Measurements from ENCODE around the gene CCDC182. TPM values are rescaled to one million over a fixed set of nuclear protein-coding genes. Genes with fewer than 3 reads are reported as not detected.

Gene CCDC182
- total RNA-seq, 1 donor from 2014 or later, result not detected

DNA sequence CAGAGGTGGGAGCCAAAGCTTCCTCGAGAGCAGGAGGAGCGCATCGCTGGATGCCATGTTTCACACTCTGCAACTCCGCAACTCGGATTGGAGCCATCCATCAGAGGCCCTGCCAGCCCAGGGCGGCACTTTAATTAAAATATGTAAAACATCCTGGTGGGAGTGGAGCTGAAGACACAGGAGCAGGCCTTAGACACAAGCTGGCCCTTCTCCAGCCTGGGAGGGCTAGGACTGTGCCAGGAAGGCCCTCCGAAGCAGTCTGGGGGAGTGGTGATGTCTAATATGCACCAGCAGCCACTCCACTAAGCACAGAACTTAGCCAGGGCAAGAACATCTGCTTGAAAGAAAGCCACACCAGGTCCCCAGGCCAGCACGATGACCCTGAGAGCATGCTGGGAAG, 5.8 kb upstream of the CCDC182 start:
- Histone ChIP-seq H3K36me3 (no peaks in the 10 kb centered on the region), H3K4me1 (peaks cover 12% of the 10 kb centered on the region), H3K27me3 (no peaks in the 10 kb centered on the region), H3K9me3 (no peaks in the 10 kb centered on the region), H3K27ac (no peak overlapping the region), H3K4me3 (no peak overlapping the region)
- ATAC-seq, result peak; percentile 25
- DNase-seq, result no peak
- TF ChIP-seq, protein P1, sequence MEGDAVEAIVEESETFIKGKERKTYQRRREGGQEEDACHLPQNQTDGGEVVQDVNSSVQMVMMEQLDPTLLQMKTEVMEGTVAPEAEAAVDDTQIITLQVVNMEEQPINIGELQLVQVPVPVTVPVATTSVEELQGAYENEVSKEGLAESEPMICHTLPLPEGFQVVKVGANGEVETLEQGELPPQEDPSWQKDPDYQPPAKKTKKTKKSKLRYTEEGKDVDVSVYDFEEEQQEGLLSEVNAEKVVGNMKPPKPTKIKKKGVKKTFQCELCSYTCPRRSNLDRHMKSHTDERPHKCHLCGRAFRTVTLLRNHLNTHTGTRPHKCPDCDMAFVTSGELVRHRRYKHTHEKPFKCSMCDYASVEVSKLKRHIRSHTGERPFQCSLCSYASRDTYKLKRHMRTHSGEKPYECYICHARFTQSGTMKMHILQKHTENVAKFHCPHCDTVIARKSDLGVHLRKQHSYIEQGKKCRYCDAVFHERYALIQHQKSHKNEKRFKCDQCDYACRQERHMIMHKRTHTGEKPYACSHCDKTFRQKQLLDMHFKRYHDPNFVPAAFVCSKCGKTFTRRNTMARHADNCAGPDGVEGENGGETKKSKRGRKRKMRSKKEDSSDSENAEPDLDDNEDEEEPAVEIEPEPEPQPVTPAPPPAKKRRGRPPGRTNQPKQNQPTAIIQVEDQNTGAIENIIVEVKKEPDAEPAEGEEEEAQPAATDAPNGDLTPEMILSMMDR (IDR thresholded peaks at IDR 0.05), result no peak
- intact Hi-C loops (cut with DNase I), result loop anchor here (10.0 kb wide), 1 partner anchor 84 kb away; no protein-coding TSS in a partner anchor

- ATAC-seq (peak; percentile 18), DNase-seq (no peak)
- intact Hi-C loops (cut with DNase I), result loop anchor here (10.0 kb wide), 1 partner anchor 85 kb away; no protein-coding TSS in a partner anchor
Observed at GRCh38 chr17:57750109-57750871, 5.2 kb upstream of the CCDC182 start.

DNA sequence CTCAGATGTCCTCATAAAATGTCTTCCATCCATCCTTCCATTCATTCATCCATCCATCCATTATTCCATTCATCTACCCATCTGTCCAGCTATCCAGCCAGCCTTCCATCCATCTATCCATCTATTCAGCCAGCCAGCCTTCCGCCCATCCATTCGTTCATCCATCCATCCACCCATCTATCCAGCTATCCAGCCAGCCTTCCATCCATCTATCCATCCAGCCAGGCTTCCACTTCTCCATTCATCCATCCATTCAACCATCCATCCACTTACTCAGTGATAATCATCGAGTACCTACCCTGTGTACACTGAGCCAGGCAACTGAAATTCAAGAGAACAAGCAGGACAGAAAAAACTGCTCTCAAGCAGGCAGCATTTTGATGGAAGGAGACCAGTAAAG, 4.6 kb upstream of the CCDC182 start:
- ATAC-seq, result no peak
- H3K4me3 ChIP-seq, result no peak overlapping the region
- no peaks in the 10 kb centered on the region for H3K36me3 ChIP-seq
- H3K4me1 ChIP-seq, result peaks cover 12% of the 10 kb centered on the region
- H3K9me3 ChIP-seq, result no peaks in the 10 kb centered on the region
- H3K27me3 ChIP-seq, result no peaks in the 10 kb centered on the region
- TF ChIP-seq, protein P1 (IDR thresholded peaks at IDR 0.05), result no peak
- no peak for DNase-seq
- H3K27ac ChIP-seq, result no peak overlapping the region
- intact Hi-C loops (cut with DNase I), result loop anchor here (10.0 kb wide), 2 partner anchors 85 to 615 kb away; no protein-coding TSS in a partner anchor

More at GRCh38 chr17:57750109-57750871, 5.2 kb upstream of the CCDC182 start:
- Histone ChIP-seq H3K4me3 (no peak overlapping the region), H3K9me3 (no peaks in the 10 kb centered on the region), H3K27ac (no peak overlapping the region), H3K4me1 (peaks cover 12% of the 10 kb centered on the region), H3K36me3 (no peaks in the 10 kb centered on the region), H3K27me3 (no peaks in the 10 kb centered on the region)
- TF ChIP-seq, protein P1 (IDR thresholded peaks at IDR 0.05), result no peak

- DNase-seq (no peak), ATAC-seq (peak; percentile 70)
- H3K4me3 ChIP-seq, result no peak overlapping the region
- H3K9me3 ChIP-seq, result no peaks in the 10 kb centered on the region
- H3K27ac ChIP-seq, result no peak overlapping the region
- intact Hi-C loops (cut with DNase I), result loop anchor here (10.0 kb wide), 1 partner anchor 613 kb away; no protein-coding TSS in a partner anchor
- peaks cover 12% of the 10 kb centered on the region for H3K4me1 ChIP-seq
- peaks cover 4% of the 10 kb centered on the region for H3K27me3 ChIP-seq
- no peaks in the 10 kb centered on the region for H3K36me3 ChIP-seq
- TF ChIP-seq, protein P1 (IDR thresholded peaks at IDR 0.05), result peak; percentile 70
Observed at GRCh38 chr17:57747221-57748017, 2.3 kb upstream of the CCDC182 start.

DNA sequence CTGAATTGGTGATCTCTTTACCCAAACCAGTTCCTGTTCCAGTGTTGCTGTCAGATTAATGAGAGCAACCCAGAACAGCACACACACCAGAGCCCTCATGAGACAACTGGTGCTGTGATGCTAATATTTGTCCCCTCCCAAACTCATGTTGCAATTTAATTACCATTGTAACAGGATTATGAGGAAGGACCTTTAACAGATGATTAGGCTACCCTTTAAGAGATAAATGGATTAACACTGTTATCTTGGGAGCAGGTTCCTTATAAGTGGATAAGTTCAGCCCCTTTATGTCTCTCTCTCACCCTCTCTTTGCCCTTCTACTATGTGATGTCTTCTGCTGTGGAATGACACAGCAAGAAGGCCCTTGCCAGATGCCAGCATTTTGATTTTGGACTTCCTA, 1.1 kb upstream of the CCDC182 start:
- Histone ChIP-seq H3K9me3 (no peaks in the 10 kb centered on the region), H3K36me3 (no peaks in the 10 kb centered on the region), H3K27me3 (peaks cover 4% of the 10 kb centered on the region), H3K4me3 (no peak overlapping the region), H3K4me1 (peaks cover 12% of the 10 kb centered on the region), H3K27ac (no peak overlapping the region)
- TF ChIP-seq, protein P1 (IDR thresholded peaks at IDR 0.05), result no peak
- no peak for DNase-seq
- intact Hi-C loops (cut with DNase I), result loop anchor here (10.0 kb wide), 1 partner anchor 611 kb away; no protein-coding TSS in a partner anchor
- no peak for ATAC-seq

Data from upper lobe of right lung (tissue), 1 donor.